ENCODE measurements around the gene DTHD1. TPM values are rescaled to one million over a fixed set of nuclear protein-coding genes. Genes with fewer than 3 reads are reported as not detected.
A peak's percentile ranks its signal among the peaks of the same experiment; 100 is the strongest.

Gene DTHD1
- total RNA-seq, 2 donors from 2014 or later: 0.08 TPM; not detected in 1

DNA sequence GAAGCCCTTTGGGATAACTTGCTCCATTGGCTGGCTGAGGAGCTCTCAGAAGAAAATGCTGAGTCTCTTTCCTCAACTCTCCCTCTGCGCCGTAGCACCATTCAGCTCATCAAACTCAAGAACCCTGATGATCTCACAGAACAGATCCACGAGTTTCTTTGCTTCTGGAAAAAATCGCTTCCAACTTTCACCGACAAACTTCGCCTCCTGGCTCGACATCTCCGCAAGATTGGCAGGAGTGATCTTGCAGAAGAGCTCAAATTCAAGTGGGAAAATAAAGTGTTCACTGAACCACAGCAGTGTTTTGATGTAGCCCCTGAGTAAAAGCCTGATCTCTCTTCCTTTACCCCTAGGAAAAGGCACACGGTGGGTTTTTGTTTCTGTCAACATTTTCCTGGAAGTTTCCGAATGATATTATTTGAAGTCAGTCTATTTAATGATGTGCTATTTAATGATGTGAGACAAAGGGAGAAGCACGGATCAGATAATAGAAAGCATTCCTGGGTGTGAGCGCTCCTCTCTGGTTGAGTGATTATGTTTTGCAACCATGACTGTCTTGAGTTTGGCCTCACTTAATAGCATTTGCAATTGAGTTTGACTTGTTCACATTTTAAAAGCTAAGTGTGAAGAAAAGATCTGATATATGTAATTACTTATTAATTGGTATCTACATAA, 62.2 kb downstream of the DTHD1 start:
- no peaks in the 10 kb centered on the region for H3K36me3 ChIP-seq
- intact Hi-C loops (cut with DNase I): no loop called here
- H3K4me3 ChIP-seq: no peak overlapping the region
- no peak overlapping the region for H3K27ac ChIP-seq
- DNase-seq: no peak
- TF ChIP-seq, protein P1, sequence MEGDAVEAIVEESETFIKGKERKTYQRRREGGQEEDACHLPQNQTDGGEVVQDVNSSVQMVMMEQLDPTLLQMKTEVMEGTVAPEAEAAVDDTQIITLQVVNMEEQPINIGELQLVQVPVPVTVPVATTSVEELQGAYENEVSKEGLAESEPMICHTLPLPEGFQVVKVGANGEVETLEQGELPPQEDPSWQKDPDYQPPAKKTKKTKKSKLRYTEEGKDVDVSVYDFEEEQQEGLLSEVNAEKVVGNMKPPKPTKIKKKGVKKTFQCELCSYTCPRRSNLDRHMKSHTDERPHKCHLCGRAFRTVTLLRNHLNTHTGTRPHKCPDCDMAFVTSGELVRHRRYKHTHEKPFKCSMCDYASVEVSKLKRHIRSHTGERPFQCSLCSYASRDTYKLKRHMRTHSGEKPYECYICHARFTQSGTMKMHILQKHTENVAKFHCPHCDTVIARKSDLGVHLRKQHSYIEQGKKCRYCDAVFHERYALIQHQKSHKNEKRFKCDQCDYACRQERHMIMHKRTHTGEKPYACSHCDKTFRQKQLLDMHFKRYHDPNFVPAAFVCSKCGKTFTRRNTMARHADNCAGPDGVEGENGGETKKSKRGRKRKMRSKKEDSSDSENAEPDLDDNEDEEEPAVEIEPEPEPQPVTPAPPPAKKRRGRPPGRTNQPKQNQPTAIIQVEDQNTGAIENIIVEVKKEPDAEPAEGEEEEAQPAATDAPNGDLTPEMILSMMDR (IDR thresholded peaks at IDR 0.05): no peak
- no peaks in the 10 kb centered on the region for H3K4me1 ChIP-seq
- H3K9me3 ChIP-seq: no peaks in the 10 kb centered on the region
- no peak overlapping the region for H3K9ac ChIP-seq (ENCODE audit: low read depth in 2 of 2, low read length in 2 of 2)
- H3K27me3 ChIP-seq: no peaks in the 10 kb centered on the region

DNA sequence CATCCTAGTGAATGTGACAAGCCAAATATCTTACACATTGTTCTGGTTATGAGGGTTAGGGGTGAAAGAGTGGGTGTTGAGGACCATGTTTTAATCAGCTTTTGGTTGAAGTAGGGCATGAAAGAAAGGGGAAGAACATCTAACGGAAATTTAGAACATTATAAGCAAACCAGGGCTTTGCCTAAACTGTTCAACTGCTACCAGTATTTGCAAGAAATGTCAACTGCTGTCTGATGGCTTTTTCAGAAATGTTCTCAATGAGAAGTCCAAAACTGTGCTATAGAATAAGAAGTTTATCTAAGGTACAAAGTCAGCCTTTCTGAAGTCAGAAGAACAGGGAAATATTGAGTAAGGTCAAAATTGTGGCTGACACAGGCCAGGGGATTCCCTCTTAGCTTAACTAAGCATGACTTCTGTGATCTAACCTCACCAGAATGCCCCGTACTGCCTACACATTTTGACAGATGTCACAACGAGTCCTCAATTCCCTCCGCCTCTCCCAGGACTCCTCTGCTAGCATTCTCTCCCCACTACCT, 67.1 kb downstream of the DTHD1 start:
- H3K9ac ChIP-seq (ENCODE audit: low read depth in 2 of 2, low read length in 2 of 2): no peak overlapping the region
- TF ChIP-seq, protein P1 (IDR thresholded peaks at IDR 0.05): no peak

DNA sequence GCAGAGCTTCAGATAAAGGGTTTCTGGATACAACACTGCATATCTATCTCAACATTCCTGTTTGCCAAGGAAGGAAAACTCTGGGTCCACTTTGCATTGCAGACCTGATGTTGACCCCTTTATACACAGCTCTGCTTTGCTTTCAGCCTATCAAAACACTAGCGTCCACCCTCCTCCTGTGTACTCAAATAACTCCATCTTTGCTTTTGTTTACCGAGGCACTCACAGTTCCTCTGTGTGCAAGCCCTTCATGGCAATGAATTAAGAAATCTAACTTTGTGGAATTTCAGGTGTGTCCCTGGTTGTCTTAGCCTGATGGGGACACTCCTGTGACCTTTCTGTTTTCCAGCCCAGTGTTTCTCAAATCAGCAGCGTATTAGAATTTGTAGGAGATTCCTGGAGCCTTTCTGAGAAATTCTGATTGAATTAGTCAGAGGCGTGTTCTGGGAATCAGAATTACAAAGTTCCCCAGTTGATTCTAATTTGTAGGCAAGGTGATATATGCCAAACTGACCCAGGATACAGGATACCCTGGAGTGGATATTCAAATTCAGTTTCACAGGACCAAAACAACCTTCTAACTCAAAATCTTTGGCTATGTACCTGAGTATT, 68.6 kb downstream of the DTHD1 start:
- no peak overlapping the region for H3K27ac ChIP-seq
- no peaks in the 10 kb centered on the region for H3K9me3 ChIP-seq
- no peak for DNase-seq
- no peak overlapping the region for H3K9ac ChIP-seq (ENCODE audit: low read depth in 2 of 2, low read length in 2 of 2)
- H3K27me3 ChIP-seq: no peaks in the 10 kb centered on the region
- no peak overlapping the region for H3K4me3 ChIP-seq
- no peaks in the 10 kb centered on the region for H3K36me3 ChIP-seq
- no peaks in the 10 kb centered on the region for H3K4me1 ChIP-seq
- intact Hi-C loops (cut with DNase I): loop anchor here (5.0 kb wide), 2 partner anchors 47 to 1037 kb away; no protein-coding TSS in a partner anchor
- TF ChIP-seq, protein P1 (IDR thresholded peaks at IDR 0.05): no peak

More for the DNA sequence above, 67.1 kb downstream of the DTHD1 start:
- H3K9me3 ChIP-seq: no peaks in the 10 kb centered on the region
- no peak for DNase-seq
- H3K4me1 ChIP-seq: no peaks in the 10 kb centered on the region
- no peaks in the 10 kb centered on the region for H3K36me3 ChIP-seq
- H3K27me3 ChIP-seq: no peaks in the 10 kb centered on the region
- intact Hi-C loops (cut with DNase I): no loop called here
- H3K27ac ChIP-seq: no peak overlapping the region
- no peak overlapping the region for H3K4me3 ChIP-seq

DNA sequence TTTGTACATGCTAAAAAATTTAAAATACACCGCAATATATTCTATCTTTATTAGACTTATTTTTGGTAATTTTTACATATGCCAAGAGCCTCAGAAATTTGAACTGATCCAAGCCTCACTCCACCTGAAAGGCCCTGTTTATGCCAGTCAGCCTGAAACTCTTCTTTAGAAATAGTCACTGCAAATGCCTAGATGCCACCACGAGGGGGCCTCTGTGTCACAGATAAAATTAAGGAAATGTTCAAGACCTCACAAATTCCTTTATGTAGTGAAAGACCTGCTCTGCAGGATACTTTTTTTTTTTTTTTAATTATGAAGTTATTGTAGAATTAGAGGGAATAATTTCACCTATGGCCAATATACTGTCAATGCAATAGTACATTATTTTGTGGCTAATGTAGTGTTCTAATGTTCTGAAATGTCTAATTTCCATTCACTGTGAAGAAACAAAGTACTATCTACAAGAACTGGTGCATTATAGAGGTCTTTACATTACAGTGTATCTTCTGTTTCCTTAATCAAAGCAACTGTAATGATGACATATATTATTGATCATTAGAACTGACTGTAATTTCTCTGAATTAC, 69.8 kb downstream of the DTHD1 start:
- H3K27ac ChIP-seq: no peak overlapping the region
- H3K9me3 ChIP-seq: no peaks in the 10 kb centered on the region
- no peaks in the 10 kb centered on the region for H3K27me3 ChIP-seq
- peak; percentile 65 for DNase-seq
- intact Hi-C loops (cut with DNase I): loop anchor here (5.0 kb wide), 2 partner anchors 46 to 1036 kb away; no protein-coding TSS in a partner anchor
- TF ChIP-seq, protein P1 (IDR thresholded peaks at IDR 0.05): peak; percentile 75
- no peak overlapping the region for H3K9ac ChIP-seq (ENCODE audit: low read depth in 2 of 2, low read length in 2 of 2)
- H3K4me3 ChIP-seq: no peak overlapping the region
- no peaks in the 10 kb centered on the region for H3K4me1 ChIP-seq
- no peaks in the 10 kb centered on the region for H3K36me3 ChIP-seq

DNA sequence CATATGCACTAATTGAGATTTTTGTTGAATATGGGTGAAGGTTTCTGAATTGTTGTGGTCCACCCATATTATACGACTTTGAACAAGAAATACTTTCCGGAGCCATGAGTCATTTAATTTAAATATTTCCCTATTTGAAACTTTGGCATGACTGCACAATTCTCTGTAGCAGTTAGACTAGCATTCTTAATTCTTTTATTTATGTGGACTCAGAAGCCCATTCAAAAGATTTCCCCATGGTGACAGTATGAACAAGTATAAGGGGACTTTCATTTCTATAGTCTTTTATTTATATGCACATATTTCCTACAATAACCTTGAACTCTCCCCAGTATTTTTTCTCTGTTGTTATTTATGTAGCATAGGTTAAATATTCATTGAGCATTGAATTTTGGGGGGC, 72.6 kb downstream of the DTHD1 start:
- H3K4me3 ChIP-seq: no peak overlapping the region
- TF ChIP-seq, protein P1 (IDR thresholded peaks at IDR 0.05): no peak
- H3K36me3 ChIP-seq: no peaks in the 10 kb centered on the region
- no peaks in the 10 kb centered on the region for H3K4me1 ChIP-seq
- no peak overlapping the region for H3K9ac ChIP-seq (ENCODE audit: low read depth in 2 of 2, low read length in 2 of 2)
- no peaks in the 10 kb centered on the region for H3K27me3 ChIP-seq
- no peak overlapping the region for H3K27ac ChIP-seq
- DNase-seq: no peak
- no peaks in the 10 kb centered on the region for H3K9me3 ChIP-seq
- intact Hi-C loops (cut with DNase I): loop anchor here (5.0 kb wide), 2 partner anchors 43 to 1033 kb away; no protein-coding TSS in a partner anchor
